GM19468 (cell line): ENCODE results near the gene NEURL1.

ENCODE experiments used
- ATAC-seq: cut with Tn5 transposase; IDR thresholded peaks from one replicate; pipeline ENCODE4 v1.9.1; 2021; ENCODE audit warnings: mild to moderate bottlenecking, moderate library complexity, moderate number of reproducible peaks; ENCODE audit not compliant: unreplicated experiment; ENCODE audit errors: extremely low read depth

Gene NEURL1

DNA sequence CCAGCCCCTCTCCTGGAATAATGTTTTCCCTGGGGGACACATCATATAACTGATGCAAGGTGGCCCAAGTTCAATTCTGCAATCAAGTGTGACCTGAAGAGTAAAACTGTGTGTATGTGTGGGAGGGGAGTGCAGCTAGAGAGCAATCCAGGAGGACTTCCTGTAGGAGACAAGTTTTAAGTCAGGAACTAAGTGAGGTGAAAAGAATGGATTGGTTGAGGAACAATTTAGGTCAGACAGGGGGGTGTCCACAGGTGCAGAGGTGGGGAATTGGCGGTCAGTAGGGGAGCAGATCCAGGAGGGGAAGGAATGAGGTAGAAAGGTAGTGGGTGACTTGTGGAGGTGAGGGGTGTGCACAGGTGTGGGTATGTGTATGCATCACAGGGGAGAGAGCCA lies 82.6 kb downstream of the NEURL1 start:
- ATAC-seq, result no peak

DNA sequence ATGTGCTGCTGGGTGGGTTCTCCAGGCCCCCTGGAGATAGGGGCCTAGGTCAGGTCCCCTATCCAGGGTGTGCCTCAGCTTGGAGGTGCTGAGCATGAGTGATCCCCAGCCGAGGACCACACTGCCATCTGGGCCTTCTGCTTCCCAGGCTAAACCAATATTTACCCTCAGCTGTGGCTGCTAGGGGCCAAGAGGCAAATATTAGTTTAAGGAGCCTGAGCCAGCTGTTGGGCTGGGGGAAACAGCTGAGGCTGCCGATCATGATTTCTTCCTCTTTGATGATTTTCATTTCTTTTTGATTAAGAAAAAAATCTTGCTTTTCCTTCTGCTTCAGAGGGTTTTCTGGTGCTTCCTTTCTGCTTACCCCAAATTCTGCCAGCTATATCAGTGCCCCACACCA lies 83.4 kb downstream of the NEURL1 start:
- ATAC-seq, result no peak

DNA sequence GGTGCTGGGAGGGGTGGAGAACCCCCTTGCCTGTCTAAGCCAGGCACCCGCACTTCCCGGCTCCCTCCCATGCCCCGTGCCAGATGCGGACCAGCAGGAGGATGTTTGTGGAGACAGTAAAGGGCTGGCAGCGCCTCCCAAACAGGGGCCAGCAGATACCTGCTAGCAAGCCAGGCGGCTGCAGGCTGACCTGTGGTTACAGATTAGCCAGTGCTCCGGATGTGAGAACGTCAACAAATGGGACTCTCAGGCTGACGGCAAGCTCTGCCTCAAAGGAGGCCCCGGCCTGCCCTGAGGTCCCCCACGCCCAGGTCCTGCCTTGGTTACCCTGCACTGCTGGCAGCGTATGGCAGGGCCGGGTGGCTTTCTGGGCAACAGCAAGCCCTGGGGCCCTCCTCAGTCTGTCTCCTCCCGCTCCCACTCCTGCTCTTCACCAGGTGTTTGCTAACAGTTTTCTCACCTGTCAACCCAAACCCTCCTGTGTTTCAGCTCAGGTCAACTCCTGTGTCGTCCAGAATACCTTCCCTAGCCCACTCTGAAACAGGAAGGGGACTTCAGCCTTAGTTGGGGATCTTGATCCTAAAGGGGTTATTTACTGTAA lies 85.4 kb downstream of the NEURL1 start:
- no peak for ATAC-seq

DNA sequence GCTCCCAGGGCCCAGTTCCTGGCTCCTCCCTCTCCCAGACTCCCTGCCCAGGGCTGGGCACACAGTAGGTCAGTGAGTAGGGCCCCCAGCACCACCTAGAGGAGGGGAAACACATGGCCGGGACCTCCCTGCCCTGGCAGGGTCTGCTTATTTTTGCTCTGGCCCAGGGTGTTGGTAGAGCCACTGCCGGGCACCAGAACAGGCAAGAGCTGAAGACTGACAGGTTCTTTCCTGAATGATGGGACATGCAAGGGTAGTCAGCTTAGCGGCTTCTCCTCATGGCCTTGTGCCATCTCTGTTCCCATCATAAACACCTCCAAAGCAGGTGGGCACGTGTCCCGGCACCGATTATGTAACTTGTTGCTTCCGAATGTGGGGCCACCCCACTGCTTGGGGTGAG lies 86.5 kb downstream of the NEURL1 start:
- ATAC-seq, result no peak

DNA sequence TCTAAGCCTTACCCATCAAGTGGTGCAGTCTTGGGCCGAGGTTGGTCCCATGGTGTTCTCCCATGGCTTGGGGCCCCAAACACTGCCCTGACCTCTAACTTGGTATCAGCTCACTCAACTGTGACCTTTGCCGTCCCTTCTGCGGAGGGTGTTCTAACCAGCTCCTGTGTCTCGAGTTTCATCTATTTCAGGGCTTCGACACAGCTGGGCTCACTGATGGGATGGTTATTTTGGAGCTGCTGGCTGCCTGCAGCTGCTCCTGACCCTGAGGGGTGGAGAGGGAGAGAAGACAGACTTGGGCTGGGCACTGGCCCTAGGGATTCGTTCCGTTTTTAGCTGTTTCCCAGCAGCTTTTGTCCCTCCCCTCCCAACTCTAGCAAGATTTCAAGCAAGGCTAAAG lies 86.9 kb downstream of the NEURL1 start:
- no peak for ATAC-seq

DNA sequence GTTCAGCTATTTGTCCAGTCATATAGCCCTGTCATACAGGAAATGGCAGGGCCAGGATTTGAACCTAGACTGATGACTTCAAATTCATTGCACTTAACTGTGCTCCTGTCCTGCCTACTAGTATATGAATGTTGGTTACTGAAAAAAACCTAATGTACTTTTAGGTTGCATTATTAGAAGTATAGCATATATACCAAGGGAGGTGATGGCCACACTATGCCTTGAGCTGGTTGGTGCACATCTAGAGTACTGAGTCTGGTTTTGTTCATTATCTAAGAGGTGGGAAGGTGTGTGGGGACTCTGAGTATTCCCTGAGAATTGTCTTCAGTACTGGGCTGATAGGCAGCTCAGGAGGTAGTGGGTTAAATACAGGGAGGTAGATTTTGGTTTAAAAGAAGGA lies 88.0 kb downstream of the NEURL1 start:
- ATAC-seq, result no peak

DNA sequence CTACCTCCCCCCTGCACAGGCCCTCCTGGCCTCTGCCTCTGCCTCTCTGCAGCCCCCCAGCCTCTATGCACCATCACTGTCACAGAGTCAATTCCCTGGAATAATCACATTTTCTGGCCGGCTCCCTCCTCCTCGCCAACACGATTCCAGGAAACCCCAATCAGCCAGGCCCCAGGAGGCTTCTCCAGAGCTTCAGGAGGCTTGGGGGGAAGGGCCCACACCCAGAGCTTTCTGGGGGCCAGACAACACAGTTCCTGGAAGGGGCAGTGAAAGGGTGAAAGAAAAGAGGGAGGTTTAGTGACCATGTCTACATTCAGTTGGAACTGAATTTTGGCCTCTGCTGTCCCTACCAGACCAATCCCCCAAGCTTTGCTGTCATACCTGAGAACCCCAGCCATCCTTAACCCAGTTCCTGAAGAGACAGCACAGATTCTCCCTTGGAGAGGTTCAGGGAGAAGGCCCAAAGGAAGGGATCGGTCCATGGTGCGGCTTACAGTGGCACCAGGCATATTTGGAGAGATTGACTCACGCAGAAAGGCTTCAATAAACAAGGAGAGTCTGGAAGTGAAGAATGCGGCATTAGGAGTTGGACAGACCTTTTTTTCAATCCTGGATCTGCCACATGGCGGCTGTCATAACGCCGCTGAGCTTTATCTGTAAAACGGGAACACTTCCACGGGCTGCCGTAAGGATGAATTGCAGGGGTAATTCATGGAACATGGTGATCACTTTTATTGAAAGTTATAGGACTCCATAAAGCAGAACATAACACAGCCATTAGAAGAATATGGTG lies 89.0 kb downstream of the NEURL1 start:
- ATAC-seq, result no peak

DNA sequence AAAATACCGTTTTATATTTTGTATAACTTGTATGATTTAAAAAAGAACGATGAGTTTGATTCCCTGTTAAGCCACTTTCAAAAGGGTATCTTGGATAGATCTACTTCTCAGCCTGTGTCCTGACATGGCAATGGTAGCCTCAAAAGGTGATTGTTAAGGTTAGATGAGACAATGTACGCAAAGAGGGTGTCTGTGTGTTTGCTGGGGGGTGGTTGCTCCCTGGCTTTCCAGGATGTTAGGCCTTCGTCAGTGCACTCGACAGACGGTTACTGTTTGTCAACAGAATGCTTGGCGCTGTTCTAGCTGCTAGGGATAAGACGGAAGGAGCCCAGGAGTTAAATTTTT lies 90.3 kb downstream of the NEURL1 start:
- no peak for ATAC-seq

DNA sequence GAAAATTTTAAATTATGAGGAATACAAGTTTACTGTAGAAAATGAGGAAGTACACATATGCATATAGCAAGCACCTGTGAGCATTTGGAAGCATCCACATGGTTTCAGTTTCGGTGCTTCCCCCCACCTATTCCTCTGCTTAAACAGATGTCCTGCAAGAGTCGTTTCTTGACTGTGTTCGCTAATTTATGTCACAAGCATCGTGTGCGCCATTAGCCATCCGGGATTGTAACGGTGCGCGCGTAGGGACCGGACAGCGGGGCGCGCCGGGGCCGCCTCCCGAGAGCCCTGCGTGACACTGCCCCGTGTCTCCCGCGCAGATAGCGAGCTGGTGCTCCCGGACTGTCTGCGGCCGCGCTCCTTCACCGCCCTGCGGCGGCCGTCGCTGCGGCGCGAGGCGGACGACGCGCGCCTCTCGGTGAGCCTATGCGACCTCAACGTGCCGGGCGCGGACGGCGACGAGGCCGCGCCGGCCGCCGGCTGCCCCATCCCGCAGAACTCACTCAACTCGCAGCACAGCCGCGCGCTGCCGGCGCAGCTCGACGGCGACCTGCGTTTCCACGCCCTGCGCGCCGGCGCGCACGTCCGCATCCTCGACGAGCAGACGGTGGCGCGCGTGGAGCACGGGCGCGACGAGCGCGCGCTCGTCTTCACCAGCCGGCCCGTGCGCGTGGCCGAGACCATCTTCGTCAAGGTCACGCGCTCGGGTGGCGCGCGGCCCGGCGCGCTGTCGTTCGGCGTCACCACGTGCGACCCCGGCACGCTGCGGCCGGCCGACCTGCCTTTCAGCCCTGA lies 90.9 kb downstream of the NEURL1 start:
- no peak for ATAC-seq

DNA sequence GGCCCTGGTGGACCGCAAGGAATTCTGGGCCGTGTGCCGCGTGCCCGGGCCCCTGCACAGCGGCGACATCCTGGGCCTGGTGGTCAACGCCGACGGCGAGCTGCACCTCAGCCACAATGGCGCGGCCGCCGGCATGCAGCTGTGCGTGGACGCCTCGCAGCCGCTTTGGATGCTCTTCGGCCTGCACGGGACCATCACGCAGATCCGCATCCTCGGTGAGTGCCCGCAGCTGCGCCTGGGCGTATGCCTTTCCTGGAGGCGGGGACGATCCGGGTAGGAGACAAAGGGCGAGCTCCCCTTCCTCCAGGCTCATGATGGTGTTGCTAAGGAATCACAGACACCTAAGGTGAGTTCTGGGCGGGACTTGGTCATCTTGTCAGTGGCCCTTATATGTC lies 91.5 kb downstream of the NEURL1 start:
- no peak for ATAC-seq

DNA sequence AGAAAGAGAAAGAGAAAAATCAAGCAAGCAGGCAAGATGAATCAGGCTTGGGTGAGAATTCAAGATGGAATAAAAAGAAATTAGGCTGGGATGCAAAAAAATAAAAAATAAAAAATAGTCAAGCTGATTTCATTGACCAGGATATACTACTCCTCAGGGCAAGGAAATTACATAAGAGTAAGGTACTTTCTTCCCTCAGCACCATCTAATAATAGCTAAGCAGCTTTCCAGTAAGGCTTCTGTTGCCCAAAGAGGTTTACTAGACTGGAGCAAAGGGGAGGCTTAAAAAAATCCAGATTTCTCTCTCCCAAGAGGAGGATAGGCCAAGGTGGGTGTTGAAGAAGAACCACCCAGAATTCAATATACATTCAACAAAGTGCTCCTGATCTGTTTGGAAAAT lies 93.6 kb downstream of the NEURL1 start:
- no peak for ATAC-seq

DNA sequence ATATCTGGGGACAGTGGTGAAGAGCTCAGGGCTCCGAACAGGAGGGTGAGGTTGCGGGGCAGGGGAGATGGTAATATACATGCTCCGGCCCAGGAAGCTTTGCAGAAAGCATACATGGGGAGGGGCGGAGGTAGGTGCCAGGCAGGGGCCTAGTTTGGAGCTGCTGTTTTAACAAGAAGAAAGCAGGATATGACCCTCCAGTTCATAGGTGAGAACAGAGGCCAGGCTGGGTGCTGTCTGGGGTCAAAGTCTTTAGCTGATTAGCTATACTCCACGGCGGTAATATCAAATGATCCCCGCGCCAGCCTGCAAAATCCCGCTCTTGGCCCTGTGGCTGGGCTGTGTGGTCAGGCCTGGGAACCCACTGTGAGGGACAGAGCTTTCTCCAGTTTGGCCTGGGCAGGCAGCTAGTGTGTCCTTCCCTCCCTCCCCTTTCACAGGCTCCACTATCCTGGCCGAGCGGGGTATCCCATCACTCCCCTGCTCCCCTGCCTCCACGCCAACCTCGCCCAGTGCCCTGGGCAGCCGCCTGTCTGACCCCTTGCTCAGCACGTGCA lies 95.6 kb downstream of the NEURL1 start:
- ATAC-seq, result no peak

DNA sequence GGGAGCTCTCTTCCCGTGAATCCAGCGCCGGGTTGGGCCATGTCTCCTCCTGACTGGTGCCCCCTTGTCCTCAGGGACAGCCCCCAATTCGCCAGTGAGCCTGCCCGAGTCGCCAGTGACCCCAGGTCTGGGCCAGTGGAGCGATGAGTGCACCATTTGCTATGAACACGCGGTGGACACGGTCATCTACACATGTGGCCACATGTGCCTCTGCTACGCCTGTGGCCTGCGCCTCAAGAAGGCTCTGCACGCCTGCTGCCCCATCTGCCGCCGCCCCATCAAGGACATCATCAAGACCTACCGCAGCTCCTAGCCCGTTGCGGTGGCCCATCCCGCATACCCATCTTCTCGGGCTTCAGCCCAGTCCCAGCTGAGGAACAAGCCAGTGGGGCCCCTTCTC lies 96.6 kb downstream of the NEURL1 start:
- no peak for ATAC-seq

DNA sequence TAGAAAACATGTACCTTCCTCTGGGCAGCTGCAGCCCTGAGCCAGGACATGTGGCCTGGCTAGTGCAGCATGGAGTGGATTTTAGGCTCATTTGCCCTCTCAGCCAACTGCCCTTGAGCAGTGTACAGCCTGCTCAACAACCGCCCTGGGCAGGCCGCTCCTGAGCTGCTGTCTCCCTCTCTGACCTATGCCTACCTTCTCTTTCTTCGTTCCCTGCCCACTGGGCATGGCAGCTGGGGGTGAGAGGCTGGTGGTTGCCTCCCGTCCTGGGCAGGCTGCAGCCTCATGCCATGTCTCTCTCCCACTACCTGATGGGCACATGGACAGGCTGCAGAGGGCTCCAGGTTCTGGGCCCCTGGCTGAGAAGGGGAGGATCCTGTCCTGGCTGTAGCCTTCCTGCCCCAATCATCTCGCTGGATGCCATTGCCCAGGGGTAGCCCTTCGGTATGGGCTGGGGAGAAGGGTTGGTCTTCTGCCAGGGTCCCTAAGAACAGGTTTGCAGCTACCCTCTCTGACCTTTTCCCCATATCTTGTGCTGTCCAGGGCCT lies 97.3 kb downstream of the NEURL1 start:
- no peak for ATAC-seq

DNA sequence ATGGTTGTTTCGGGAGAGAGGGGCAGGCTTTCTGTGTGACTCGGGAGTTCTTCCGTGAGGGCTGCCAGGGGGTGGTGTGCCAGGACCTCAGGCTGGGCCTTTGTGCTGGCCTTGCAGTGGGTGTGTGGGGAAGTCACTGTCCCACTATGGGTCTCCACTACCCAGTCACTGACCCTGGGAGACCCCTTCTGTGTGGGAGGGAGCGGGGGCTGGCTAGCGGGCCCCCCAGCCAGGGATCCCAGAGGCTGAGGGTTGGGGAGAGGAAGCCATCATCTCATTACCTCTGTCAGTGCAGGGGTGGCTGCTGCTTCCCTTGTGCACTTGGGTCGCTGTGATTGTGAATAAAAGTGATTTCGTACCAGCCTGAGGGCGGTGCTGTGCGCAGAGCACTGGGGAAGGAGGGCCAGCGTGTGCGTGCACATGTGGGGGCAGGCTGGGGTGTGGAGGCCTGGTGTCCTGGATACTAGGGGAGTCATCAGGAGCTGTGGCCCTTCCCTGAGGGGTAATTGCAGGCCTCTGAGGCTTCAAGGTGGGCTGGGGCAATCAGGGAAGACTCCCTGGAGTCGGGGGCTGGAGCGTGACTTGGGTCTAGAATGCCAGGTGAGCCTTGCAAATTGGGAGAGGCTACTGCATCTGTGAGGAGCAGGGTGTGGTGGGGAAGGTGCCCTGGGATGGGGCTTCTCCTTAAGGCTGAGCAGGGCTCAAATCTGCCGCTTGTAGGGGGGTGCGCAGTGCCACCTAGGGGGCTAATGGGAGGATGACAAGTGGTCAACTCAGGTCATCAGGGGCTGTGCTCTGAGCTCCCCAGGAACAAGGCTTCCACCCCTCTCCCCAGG lies 98.9 kb downstream of the NEURL1 start:
- ATAC-seq, result no peak

DNA sequence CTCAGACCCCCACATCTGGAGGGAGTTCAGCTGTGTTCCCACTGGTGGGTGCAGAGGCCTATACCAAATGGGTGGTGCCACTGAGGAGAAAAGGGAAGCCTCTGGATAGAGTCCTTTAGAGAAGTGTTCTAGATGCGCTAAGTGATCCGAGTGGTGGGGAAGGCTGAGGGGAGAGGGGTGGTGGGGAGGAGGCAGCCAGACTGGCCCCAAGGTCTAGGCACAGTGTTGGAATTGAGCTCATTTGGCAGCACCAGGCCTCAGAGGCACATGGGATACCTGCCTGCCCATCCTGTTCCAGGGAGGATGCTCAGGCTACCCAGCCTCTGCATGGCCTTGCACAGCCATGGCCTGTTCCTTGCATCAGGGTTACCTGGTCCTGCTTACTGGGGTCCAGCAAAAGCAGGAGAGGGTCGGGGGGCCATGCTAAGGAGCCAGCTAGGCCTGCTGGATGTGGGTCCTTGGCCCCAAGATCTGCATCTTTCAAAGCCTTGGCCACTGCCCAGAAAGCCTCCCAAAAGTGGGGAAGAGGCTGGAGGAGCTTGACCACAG lies 99.6 kb downstream of the NEURL1 start:
- ATAC-seq, result no peak

DNA sequence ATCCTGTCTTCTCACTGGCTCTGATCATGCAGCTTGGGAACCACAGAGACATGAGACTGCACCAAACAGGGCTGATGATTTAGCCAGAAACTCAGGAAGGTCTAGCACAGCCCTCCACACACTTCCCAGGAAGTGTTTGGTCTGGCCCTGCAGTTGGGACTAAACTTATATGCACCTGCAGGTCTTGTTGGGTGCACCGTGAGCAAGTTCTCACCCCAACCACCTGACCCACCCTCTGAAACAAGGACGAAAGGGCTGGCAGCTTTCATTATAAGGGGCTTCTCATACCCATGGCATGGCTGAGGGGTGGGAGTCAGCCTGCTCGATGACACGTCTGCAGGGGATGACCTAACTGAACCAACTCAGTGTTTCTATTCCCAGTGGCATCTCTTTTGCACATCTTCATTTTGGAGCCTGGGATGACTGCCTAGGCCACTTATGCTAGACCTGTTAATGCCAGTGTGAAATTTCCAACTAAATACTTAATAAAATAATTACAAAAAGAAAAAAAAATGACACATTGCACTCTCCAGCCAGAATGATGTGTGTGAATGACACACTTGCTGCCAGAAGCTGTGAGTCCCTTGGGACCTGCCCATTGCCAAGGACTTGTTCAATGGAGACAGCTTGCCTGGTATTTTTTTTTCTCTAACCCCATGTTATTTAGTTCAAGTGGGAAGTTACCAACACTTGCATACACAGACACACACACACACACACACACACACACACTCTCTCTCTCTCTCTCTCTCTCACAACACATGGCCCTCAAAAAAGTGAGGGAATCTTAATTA lies 102.6 kb downstream of the NEURL1 start:
- ATAC-seq, result no peak

DNA sequence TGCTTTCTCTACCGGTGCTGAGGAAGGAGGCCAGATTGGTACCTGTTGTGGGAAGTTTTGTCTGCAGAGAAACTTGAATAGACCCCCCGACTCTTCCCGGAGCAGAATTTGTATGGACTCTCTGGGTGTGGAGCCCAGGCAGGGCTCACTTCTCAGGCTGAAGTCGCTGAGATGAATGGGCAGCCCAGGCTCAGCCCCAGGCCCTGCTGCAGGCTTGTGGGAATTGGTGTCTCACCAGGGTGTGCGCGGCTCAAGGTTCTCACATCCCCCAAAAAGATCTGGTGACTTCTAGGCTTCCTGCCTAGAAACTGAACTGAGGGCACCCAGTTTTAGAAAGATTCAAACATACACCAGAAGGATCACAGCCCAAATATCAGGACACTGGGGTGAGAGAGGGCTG lies 103.5 kb downstream of the NEURL1 start:
- no peak for ATAC-seq

DNA sequence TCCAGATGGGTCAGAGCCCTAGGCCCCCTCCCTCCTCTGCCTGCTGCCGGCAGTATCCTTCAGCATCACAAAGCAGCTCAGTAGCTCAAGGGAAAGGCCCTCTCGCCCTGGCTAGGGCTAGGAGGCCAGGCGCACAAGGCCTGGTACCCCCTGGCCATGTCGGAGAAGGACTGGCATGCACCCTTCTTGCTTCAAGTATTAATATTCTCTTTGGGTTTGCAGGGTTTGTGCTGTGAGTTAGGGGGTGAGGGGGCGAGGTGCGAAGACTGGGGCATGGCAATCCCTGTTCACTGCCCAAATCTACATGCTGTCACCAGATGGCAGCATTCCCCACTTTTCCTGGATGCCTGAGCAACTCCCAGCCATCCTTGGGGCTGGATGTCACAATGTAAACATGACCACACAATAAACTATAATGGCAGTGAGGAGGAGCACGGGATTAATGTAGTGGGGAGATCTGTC lies 105.2 kb downstream of the NEURL1 start:
- ATAC-seq, result no peak
